ENCODE results near the gene MEIOSIN. TPM values are rescaled to one million over a fixed set of nuclear protein-coding genes. Genes with fewer than 3 reads are reported as not detected.
A peak's percentile ranks its signal among the peaks of the same experiment; 100 is the strongest.

Gene MEIOSIN
- total RNA-seq, 2 experiments from 2014 or later = not detected

DNA sequence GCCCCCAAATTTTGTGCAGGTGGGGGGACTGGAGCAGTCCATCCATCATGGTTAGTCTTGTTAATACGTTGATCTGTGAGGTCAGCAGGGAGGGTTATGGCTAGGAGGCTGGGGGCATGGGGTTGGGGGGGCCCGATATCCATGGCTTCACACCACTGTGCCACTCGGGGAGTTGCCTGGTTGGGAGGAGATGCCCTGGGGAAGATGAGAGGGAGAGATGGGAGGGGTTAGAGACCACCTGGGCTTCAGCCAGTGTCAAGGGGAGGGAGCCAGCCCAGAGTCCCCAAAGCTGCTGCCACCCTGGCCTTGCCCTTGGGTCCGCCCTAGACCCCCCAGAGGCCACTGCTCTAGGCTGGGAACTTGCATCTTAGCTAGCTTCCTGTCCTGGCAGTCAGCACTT lies 50.9 kb downstream of the MEIOSIN start:
- no peak overlapping the region for H3K4me3 Mint-ChIP-seq
- H3K27me3 Mint-ChIP-seq (ENCODE audit: low read depth) = peaks cover 44% of the 10 kb centered on the region
- ChIA-PET CTCF (interaction anchor here (1.3 to 1.6 kb wide), 3 partner anchors 15 to 33 kb away, joined by 3 to 7 read pairs (median 6); partner anchors contain the start of gene SIX5), POLR2A (no interaction called here)
- H3K9me3 Mint-ChIP-seq (ENCODE audit: insufficient read depth) = no peaks in the 10 kb centered on the region
- no peak overlapping the region for H3K27ac Mint-ChIP-seq
- no peak for DNase-seq
- H3K36me3 Mint-ChIP-seq (ENCODE audit: low read depth) = peaks cover 18% of the 10 kb centered on the region
- no peak for ATAC-seq
- H3K4me1 Mint-ChIP-seq (ENCODE audit: low read depth) = peaks cover 8% of the 10 kb centered on the region

DNA sequence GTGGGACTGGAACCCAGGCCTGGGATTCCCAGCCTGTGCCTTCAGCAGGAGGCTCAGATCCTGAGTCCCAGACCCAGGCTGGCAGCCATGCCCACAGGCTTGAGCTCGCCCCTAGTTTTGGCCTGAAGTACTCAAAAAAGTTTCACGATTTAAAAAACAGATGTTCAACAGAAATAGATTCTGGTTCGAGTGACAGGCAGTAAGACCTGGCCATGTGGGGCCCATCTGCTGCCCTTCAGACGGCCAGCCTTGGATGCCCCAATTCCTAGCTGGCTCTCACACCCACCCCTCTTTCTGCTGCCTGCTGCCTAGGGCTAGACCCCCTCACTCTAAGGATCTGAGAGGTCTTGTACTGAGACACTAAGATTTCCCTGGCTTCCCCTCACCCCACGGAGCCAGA lies 51.9 kb downstream of the MEIOSIN start:
- Mint-ChIP-seq H3K27ac (no peak overlapping the region), H3K9me3 (ENCODE audit: insufficient read depth) (no peaks in the 10 kb centered on the region), H3K4me1 (ENCODE audit: low read depth) (no peaks in the 10 kb centered on the region), H3K36me3 (ENCODE audit: low read depth) (peaks cover 25% of the 10 kb centered on the region), H3K4me3 (no peak overlapping the region), H3K27me3 (ENCODE audit: low read depth) (peaks cover 39% of the 10 kb centered on the region)
- CTCF ChIA-PET = interaction anchor here (1.3 to 1.6 kb wide), 3 partner anchors 14 to 32 kb away, joined by 3 to 7 read pairs (median 6); partner anchors contain the start of gene SIX5
- no peak for ATAC-seq
- POLR2A ChIA-PET = no interaction called here
- no peak for DNase-seq

DNA sequence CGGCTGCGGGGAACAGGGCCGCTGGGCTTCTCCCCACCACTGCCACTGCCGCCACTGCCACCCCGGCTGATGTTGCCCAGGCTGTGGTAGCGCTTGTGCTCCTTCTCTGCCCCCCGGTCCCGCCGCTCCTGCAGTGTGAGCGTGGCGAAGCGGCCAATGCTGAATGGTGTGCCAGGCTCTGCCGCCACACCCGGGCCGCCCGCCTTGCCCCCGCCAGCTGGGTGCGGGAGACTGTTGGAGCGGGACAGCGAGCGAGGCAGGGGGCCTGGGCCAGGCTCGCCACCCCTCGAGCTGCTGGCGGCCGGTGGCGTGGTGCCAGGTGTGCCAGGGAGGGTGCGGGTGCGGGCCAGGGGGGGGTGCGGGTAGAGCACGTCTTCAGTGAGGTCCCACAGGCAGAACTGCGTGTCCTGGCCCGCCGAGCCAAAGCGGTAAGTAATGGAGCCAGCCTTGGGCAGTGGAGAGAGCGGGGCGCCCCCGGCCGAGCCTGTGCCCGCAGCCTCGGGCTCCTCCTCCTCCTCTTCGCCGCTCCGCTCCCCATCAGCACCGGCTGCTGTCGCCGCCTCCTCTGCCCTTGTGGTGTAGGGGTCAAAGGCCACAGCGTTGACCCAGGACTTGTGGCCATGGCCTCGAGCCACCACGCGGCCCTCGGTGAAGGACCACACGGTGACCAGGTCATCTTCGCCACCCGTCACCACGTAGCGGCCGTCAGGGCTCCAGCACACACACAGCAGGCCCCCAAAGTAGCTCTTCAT lies 52.7 kb downstream of the MEIOSIN start:
- ATAC-seq (no peak), DNase-seq (no peak)
- Mint-ChIP-seq H3K4me1 (ENCODE audit: low read depth) (peaks cover 6% of the 10 kb centered on the region), H3K27ac (no peak overlapping the region), H3K36me3 (ENCODE audit: low read depth) (peaks cover 29% of the 10 kb centered on the region), H3K4me3 (no peak overlapping the region), H3K27me3 (ENCODE audit: low read depth) (peaks cover 32% of the 10 kb centered on the region), H3K9me3 (ENCODE audit: insufficient read depth) (no peaks in the 10 kb centered on the region)
- CTCF ChIA-PET = no interaction called here
- POLR2A ChIA-PET = no interaction called here

DNA sequence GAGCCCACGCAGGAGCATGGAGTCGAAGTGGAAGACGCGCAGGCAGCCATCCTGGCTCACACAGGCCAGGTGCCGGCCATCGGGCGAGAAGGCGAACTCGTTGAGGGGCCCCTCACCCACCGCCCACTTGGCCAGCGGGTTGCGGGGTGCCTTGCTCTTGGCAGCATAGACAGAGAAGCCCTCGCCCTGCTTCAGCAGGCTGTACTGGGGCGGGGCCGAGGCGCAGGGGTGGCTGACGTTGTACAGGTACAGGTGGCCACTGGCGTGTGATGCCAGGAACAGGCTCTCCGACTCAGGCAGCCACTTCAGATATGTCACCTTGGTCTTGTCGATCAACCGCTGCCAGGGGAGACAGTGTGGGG lies 53.3 kb downstream of the MEIOSIN start:
- ChIA-PET CTCF (interaction anchor here (1.3 kb wide), 1 partner anchor 13 kb away, joined by 4 read pairs; no protein-coding TSS in a partner anchor), POLR2A (no interaction called here)
- Mint-ChIP-seq H3K4me1 (ENCODE audit: low read depth) (peaks cover 12% of the 10 kb centered on the region), H3K9me3 (ENCODE audit: insufficient read depth) (no peaks in the 10 kb centered on the region), H3K36me3 (ENCODE audit: low read depth) (peaks cover 30% of the 10 kb centered on the region), H3K27ac (no peak overlapping the region), H3K4me3 (no peak overlapping the region), H3K27me3 (ENCODE audit: low read depth) (peaks cover 30% of the 10 kb centered on the region)
- ATAC-seq = no peak
- DNase-seq = no peak

DNA sequence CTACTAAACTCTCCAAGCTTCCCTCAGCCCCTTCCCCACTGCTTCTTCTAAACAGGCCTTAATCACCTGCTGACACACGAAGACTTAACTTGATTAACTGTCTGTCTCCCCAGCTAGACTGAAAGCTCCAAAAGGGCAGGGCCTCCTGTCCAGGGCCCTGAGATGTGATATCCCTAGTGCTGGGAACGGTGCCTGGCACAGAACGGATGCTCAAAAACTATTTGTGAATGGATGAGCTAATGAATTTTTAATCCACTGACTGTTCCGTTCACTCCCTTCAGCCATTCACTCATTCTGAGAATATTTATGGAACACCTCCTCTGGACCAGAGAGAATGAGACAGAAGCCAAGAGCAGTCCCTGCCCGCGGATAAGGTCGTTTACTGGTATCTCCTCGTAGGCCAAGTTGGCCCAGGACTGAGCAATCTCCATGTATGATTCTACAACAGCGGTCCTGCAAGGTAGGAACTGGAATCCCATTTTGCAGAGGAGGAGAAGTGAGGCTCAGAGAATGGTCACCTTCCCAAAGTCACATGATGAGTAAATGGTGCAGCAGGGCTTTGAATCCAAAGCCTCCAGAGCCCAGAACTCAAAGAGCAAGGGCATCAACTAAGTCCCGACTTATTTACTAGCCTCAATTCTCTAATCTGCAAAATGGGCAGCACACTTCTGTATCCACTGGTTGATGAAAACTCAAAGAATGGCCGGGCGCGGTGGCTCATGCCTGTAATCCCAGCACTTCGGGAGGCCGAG lies 56.0 kb downstream of the MEIOSIN start:
- Mint-ChIP-seq H3K9me3 (ENCODE audit: insufficient read depth) (no peaks in the 10 kb centered on the region), H3K4me1 (ENCODE audit: low read depth) (peaks cover 27% of the 10 kb centered on the region), H3K27me3 (ENCODE audit: low read depth) (peaks cover 46% of the 10 kb centered on the region), H3K27ac (no peak overlapping the region), H3K36me3 (ENCODE audit: low read depth) (peaks cover 30% of the 10 kb centered on the region), H3K4me3 (no peak overlapping the region)
- no peak for DNase-seq
- ChIA-PET POLR2A (no interaction called here), CTCF (interaction anchor here (0.6 to 8.2 kb wide), 5 partner anchors 10 to 224 kb away, joined by 3 to 62 read pairs (median 3); partner anchors contain the start of gene SIX5)
- no peak for ATAC-seq

DNA sequence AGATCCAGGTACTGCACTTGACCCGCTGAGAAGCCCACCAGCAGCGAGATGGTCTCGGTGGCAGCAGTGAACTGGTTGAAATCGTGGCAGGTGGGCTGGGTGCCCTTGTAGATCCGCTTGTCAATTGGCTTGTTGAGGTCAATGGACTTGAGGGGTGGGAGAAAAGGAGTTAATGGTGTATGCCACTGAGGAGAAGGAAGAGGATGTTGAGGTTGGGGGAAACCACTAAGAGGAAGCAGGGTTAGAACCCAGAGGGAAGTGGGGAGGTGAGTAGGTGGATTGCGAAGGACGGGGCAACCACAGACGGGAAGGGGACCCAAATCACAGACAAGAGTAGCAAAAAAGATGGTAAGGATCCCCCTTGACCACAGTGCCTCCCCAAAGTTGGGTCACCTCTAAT lies 57.7 kb downstream of the MEIOSIN start:
- Mint-ChIP-seq H3K4me1 (ENCODE audit: low read depth) (peaks cover 27% of the 10 kb centered on the region), H3K27ac (peak overlapping the region; percentile 8), H3K36me3 (ENCODE audit: low read depth) (peaks cover 30% of the 10 kb centered on the region), H3K27me3 (ENCODE audit: low read depth) (peaks cover 55% of the 10 kb centered on the region), H3K4me3 (peak overlapping the region; percentile 82), H3K9me3 (ENCODE audit: insufficient read depth) (no peaks in the 10 kb centered on the region)
- CTCF ChIA-PET = interaction anchor here (0.8 to 8.2 kb wide), 6 partner anchors 9 to 98 kb away, joined by 3 to 62 read pairs (median 6); partner anchors contain the start of genes QPCTL and SIX5
- POLR2A ChIA-PET = interaction anchor here (1.1 to 1.2 kb wide), 2 partner anchors 21 to 60 kb away, joined by 4 to 6 read pairs; partner anchors contain the start of genes FBXO46 and SIX5
- ATAC-seq (no peak), DNase-seq (peak; percentile 72)

DNA sequence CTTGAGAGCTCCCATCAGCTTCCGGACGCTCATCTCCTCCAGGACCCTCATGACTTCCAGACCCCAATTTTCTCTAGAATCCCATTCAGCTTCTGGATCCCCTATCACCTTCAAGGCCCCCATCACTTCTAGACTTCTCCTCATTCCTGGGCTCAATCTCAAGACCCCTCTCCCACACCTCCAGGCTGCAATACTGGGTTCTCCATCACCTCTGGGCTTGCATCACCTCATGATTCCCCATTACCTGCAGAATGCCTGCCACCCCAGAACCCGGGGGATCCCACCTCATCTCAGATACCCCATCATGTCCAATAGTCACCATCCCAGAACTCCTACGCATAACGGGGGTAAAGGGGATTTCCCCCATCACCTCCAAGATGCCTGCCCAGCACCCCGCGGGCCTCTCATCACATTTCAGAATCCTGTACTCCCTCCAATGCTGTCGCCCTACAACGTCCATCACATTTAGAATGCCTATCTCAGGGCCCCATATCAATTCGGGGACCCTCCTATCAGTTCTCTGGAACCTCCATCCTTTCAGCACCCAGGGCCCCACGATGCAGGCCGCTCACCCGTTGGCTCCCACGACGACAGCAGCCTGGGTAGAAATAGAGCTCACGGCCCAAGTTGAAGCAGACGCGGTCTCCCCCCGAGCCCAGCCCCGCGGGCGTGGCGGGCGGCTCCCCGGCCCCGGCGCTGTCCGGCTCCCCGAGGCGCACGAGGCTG lies 58.7 kb downstream of the MEIOSIN start:
- POLR2A ChIA-PET = interaction anchor here (0.5 to 1.2 kb wide), 3 partner anchors 22 to 124 kb away, joined by 3 to 6 read pairs (median 4); partner anchors contain the start of genes FBXO46, GIPR and SIX5
- peak overlapping the region; percentile 82 for H3K4me3 Mint-ChIP-seq
- no peaks in the 10 kb centered on the region for H3K9me3 Mint-ChIP-seq (ENCODE audit: insufficient read depth)
- DNase-seq (peak; percentile 38), ATAC-seq (no peak)
- peaks cover 54% of the 10 kb centered on the region for H3K27me3 Mint-ChIP-seq (ENCODE audit: low read depth)
- H3K27ac Mint-ChIP-seq = peak overlapping the region; percentile 84
- peaks cover 27% of the 10 kb centered on the region for H3K4me1 Mint-ChIP-seq (ENCODE audit: low read depth)
- peaks cover 24% of the 10 kb centered on the region for H3K36me3 Mint-ChIP-seq (ENCODE audit: low read depth)
- CTCF ChIA-PET = interaction anchor here (1.0 to 8.2 kb wide), 8 partner anchors 8 to 99 kb away, joined by 3 to 62 read pairs (median 6); partner anchors contain the start of genes QPCTL and SIX5

DNA sequence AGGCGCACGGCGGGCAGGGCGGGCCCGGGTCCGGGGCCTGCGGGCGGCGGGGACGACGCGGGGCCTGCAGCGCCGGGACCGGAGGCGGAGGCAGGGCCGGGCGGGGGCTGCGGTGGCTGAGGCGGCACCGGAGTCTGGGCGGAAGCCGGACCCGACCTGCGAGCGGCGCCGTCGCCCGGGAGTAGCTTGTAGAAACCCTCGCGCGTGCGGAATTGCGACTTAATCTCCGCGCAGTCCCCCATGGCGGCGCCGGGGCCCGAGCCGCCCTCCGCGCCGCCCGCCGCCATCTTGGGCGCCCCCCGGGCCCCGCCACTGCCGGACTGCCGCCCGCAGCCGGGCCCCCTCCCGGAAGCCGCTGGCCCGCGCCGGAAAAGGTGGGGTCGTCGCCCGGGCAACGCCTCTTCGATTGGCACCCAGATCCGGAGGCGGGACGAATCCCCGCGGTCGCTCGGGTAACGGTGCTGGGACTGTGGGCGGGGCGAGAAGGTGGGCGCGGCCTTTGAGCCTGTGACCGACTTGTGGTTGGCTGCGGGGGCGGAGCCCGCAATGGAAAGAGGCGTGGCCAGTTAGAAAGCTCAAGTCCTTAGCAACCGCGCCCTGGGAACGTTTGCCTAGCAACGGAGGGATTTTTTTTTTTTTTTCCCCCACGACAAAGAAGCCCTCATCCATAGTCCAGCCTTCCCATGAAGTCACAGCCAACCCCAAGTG lies 59.4 kb downstream of the MEIOSIN start, which contains the start of gene DMWD:
Gene DMWD, minus strand, starts transcription at position 376 of the 708 bp plus-strand sequence. Its CDS starts 89 bp downstream, at position 287.
- peak; percentile 85 for ATAC-seq
- Mint-ChIP-seq H3K36me3 (ENCODE audit: low read depth) (peaks cover 24% of the 10 kb centered on the region), H3K27me3 (ENCODE audit: low read depth) (peaks cover 49% of the 10 kb centered on the region), H3K4me1 (ENCODE audit: low read depth) (peaks cover 27% of the 10 kb centered on the region), H3K9me3 (ENCODE audit: insufficient read depth) (no peaks in the 10 kb centered on the region), H3K4me3 (peak within 1 kb of the TSS; percentile 82), H3K27ac (peak within 1 kb of the TSS; percentile 84)
- POLR2A ChIA-PET = interaction anchor here (0.6 to 1.2 kb wide), 2 partner anchors 62 to 76 kb away, joined by 4 read pairs; partner anchors contain the start of gene FBXO46
- CTCF ChIA-PET = interaction anchor here (1.0 to 8.2 kb wide), 6 partner anchors 14 to 100 kb away, joined by 3 to 62 read pairs (median 6); partner anchors contain the start of genes QPCTL and SIX5
- DNase-seq = peak; percentile 100

DNA sequence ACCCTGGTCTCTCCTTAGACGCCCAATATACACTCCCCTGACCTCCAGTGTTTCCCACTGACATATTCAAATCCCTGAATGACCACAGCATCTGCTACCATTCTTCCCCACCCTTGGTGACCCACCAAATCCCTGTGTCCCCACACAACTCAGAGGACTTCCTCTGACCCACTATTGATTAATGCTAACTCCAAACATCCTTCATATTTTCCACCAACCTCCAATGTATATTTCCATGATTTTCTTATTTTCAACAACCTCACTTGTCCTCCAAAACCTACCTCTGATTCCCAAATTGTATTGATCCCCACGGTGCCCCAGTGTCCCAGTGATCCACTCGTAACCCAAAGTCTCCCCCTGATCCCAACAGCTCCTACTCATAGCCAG lies 59.9 kb downstream of the MEIOSIN start:
- H3K36me3 Mint-ChIP-seq (ENCODE audit: low read depth) = peaks cover 22% of the 10 kb centered on the region
- no peak for DNase-seq
- peak overlapping the region; percentile 73 for H3K4me3 Mint-ChIP-seq
- H3K4me1 Mint-ChIP-seq (ENCODE audit: low read depth) = peaks cover 27% of the 10 kb centered on the region
- H3K9me3 Mint-ChIP-seq (ENCODE audit: insufficient read depth) = no peaks in the 10 kb centered on the region
- CTCF ChIA-PET = interaction anchor here (1.0 to 8.2 kb wide), 4 partner anchors 14 to 101 kb away, joined by 3 to 62 read pairs (median 10); partner anchors contain the start of genes QPCTL and SIX5
- peaks cover 50% of the 10 kb centered on the region for H3K27me3 Mint-ChIP-seq (ENCODE audit: low read depth)
- no peak for ATAC-seq
- POLR2A ChIA-PET = interaction anchor here (0.6 kb wide), 1 partner anchor 77 kb away, joined by 4 read pairs; no protein-coding TSS in a partner anchor
- peak overlapping the region; percentile 84 for H3K27ac Mint-ChIP-seq

DNA sequence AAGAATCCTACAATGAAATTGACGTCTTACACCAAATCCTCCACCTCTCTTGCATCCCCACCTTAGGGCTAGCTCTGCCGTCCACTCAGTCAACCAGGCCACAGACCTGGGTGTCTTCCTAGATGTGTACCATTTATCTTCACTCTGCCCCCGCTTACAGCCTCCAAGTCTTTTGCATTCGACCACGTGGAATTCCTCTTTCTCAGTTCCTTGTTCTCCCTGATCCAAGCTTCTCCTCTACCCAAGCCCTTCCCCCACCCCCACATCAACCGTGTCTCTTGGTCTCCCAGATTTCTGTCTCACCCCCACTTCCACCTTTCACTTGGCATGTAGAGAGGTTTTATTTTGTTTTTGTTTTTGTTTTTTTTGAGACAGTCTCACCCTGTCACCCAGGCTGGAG lies 60.6 kb downstream of the MEIOSIN start:
- ChIA-PET POLR2A (no interaction called here), CTCF (interaction anchor here (2.5 to 8.2 kb wide), 2 partner anchors 15 to 25 kb away, joined by 8 to 62 read pairs; partner anchors contain the start of gene SIX5)
- Mint-ChIP-seq H3K27me3 (ENCODE audit: low read depth) (peaks cover 46% of the 10 kb centered on the region), H3K9me3 (ENCODE audit: insufficient read depth) (no peaks in the 10 kb centered on the region), H3K27ac (no peak overlapping the region), H3K4me3 (no peak overlapping the region), H3K4me1 (ENCODE audit: low read depth) (peaks cover 29% of the 10 kb centered on the region), H3K36me3 (ENCODE audit: low read depth) (peaks cover 15% of the 10 kb centered on the region)
- ATAC-seq (no peak), DNase-seq (no peak)
